ENCODE measurements around the gene CITED1. TPM values are rescaled to one million over a fixed set of nuclear protein-coding genes. Genes with fewer than 3 reads are reported as not detected.

Gene CITED1
- total RNA-seq, 1 donor from 2014 or later = not detected

- TF ChIP-seq, protein P1, sequence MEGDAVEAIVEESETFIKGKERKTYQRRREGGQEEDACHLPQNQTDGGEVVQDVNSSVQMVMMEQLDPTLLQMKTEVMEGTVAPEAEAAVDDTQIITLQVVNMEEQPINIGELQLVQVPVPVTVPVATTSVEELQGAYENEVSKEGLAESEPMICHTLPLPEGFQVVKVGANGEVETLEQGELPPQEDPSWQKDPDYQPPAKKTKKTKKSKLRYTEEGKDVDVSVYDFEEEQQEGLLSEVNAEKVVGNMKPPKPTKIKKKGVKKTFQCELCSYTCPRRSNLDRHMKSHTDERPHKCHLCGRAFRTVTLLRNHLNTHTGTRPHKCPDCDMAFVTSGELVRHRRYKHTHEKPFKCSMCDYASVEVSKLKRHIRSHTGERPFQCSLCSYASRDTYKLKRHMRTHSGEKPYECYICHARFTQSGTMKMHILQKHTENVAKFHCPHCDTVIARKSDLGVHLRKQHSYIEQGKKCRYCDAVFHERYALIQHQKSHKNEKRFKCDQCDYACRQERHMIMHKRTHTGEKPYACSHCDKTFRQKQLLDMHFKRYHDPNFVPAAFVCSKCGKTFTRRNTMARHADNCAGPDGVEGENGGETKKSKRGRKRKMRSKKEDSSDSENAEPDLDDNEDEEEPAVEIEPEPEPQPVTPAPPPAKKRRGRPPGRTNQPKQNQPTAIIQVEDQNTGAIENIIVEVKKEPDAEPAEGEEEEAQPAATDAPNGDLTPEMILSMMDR (IDR thresholded peaks at IDR 0.05; ENCODE audit: borderline replicate concordance) = no peak
- Histone ChIP-seq H3K27me3 (ENCODE audit: low read depth) (no peaks in the 10 kb centered on the region), H3K36me3 (peaks cover 27% of the 10 kb centered on the region), H3K27ac (replicated peaks) (no peak overlapping the region), H3K9me3 (replicated peaks) (no peaks in the 10 kb centered on the region), H3K4me3 (no peak overlapping the region), H3K4me1 (no peaks in the 10 kb centered on the region)
- DNase-seq = no peak
- intact Hi-C loops (cut with micrococcal nuclease) = no loop called here
Observed at GRCh38 chrX:72268597-72269365, 36.9 kb downstream of the CITED1 start.

GRCh38 chrX:72265263-72265662 is 40.5 kb downstream of the CITED1 start:
- DNase-seq = no peak
- H3K27me3 ChIP-seq (ENCODE audit: low read depth) = no peaks in the 10 kb centered on the region
- H3K36me3 ChIP-seq = peaks cover 6% of the 10 kb centered on the region
- no peak overlapping the region for H3K4me3 ChIP-seq
- H3K4me1 ChIP-seq = no peaks in the 10 kb centered on the region
- TF ChIP-seq, protein P1 (IDR thresholded peaks at IDR 0.05; ENCODE audit: borderline replicate concordance) = no peak
- no peak overlapping the region for H3K27ac ChIP-seq (replicated peaks)
- H3K9me3 ChIP-seq (replicated peaks) = no peaks in the 10 kb centered on the region
- intact Hi-C loops (cut with micrococcal nuclease) = no loop called here

GRCh38 chrX:72262077-72262476 is 43.6 kb downstream of the CITED1 start:
- Histone ChIP-seq H3K36me3 (no peaks in the 10 kb centered on the region), H3K4me1 (no peaks in the 10 kb centered on the region), H3K4me3 (no peak overlapping the region), H3K9me3 (replicated peaks) (no peaks in the 10 kb centered on the region), H3K27me3 (ENCODE audit: low read depth) (no peaks in the 10 kb centered on the region), H3K27ac (replicated peaks) (no peak overlapping the region)
- DNase-seq = no peak
- intact Hi-C loops (cut with micrococcal nuclease) = no loop called here
- TF ChIP-seq, protein P1 (IDR thresholded peaks at IDR 0.05; ENCODE audit: borderline replicate concordance) = no peak

DNA sequence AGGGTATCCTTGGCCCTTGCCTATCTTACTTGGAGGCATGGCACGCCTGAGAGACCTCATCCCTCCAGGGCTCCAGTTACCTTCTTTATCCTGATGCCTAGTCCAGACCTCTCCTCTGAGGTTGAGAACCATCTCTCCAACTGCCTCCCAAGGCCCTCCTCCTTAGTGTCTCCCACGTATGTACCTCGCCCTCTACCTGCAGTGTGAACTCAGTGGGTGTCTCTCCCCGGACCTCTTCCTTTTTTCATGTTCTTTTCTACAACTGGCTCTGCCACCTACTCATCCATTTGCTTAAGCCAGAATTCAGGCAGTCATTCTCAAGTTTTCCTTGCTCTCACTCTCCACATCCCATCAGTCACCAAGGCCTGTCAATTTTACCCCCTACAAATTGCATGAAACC is 45.3 kb downstream of the CITED1 start:
- Histone ChIP-seq H3K4me1 (no peaks in the 10 kb centered on the region), H3K4me3 (no peak overlapping the region), H3K9me3 (replicated peaks) (no peaks in the 10 kb centered on the region), H3K27me3 (ENCODE audit: low read depth) (no peaks in the 10 kb centered on the region), H3K36me3 (no peaks in the 10 kb centered on the region), H3K27ac (replicated peaks) (no peak overlapping the region)
- intact Hi-C loops (cut with micrococcal nuclease) = no loop called here
- TF ChIP-seq, protein P1 (IDR thresholded peaks at IDR 0.05; ENCODE audit: borderline replicate concordance) = no peak
- no peak for DNase-seq

DNA sequence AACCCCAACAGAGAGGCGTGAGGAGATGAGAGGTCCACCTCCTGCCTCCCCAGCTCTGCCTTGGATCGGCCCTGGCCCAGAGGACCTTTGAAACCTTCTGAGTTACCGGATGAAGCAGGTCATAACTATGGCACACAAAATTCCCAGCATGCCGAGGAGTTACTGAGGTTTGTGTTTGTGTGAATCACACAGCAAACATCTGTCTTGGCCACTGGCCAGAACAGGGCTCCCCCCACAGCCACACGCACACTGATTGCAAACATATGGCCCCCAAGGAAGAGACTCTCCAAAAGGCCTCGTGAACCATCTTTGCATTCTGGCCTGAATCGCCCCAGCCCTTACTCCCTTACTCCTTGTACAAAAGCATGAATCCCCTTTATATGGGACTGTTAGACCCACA is 47.5 kb downstream of the CITED1 start:
- H3K9me3 ChIP-seq (replicated peaks) = no peaks in the 10 kb centered on the region
- DNase-seq = no peak
- H3K4me3 ChIP-seq = no peak overlapping the region
- no peak overlapping the region for H3K27ac ChIP-seq (replicated peaks)
- H3K27me3 ChIP-seq (ENCODE audit: low read depth) = no peaks in the 10 kb centered on the region
- H3K4me1 ChIP-seq = no peaks in the 10 kb centered on the region
- intact Hi-C loops (cut with micrococcal nuclease) = no loop called here
- H3K36me3 ChIP-seq = no peaks in the 10 kb centered on the region
- TF ChIP-seq, protein P1 (IDR thresholded peaks at IDR 0.05; ENCODE audit: borderline replicate concordance) = no peak
